ENCODE data around the gene ARFGAP2. TPM values are rescaled to one million over a fixed set of nuclear protein-coding genes. Genes with fewer than 3 reads are reported as not detected.

ARFGAP2 gene
- total RNA-seq, 3 donors from 2014 or later = 83.7 to 107 (median 106) TPM

- no peak for DNase-seq
- no peaks in the 10 kb centered on the region for H3K9me3 ChIP-seq
- ATAC-seq = no peak
- TF ChIP-seq, protein P1, sequence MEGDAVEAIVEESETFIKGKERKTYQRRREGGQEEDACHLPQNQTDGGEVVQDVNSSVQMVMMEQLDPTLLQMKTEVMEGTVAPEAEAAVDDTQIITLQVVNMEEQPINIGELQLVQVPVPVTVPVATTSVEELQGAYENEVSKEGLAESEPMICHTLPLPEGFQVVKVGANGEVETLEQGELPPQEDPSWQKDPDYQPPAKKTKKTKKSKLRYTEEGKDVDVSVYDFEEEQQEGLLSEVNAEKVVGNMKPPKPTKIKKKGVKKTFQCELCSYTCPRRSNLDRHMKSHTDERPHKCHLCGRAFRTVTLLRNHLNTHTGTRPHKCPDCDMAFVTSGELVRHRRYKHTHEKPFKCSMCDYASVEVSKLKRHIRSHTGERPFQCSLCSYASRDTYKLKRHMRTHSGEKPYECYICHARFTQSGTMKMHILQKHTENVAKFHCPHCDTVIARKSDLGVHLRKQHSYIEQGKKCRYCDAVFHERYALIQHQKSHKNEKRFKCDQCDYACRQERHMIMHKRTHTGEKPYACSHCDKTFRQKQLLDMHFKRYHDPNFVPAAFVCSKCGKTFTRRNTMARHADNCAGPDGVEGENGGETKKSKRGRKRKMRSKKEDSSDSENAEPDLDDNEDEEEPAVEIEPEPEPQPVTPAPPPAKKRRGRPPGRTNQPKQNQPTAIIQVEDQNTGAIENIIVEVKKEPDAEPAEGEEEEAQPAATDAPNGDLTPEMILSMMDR (IDR thresholded peaks at IDR 0.05) = no peak
- H3K4me3 ChIP-seq = no peak overlapping the region
- intact Hi-C loops (cut with DNase I, micrococcal nuclease) = no loop called here
- no peaks in the 10 kb centered on the region for H3K36me3 ChIP-seq (ENCODE audit: low read depth)
- peaks cover 21% of the 10 kb centered on the region for H3K4me1 ChIP-seq (ENCODE audit: low read depth)
These were observed 12.6 kb upstream of the ARFGAP2 start for GRCh38 chr11:47189100-47189834.

GRCh38 chr11:47188259-47188658, 11.6 kb upstream of the ARFGAP2 start:
- ATAC-seq (no peak), DNase-seq (no peak)
- no peaks in the 10 kb centered on the region for H3K36me3 ChIP-seq (ENCODE audit: low read depth)
- no peaks in the 10 kb centered on the region for H3K9me3 ChIP-seq
- intact Hi-C loops (cut with DNase I, micrococcal nuclease) = no loop called here
- H3K4me3 ChIP-seq = no peak overlapping the region
- TF ChIP-seq, protein P1 (IDR thresholded peaks at IDR 0.05) = no peak
- H3K4me1 ChIP-seq (ENCODE audit: low read depth) = peaks cover 19% of the 10 kb centered on the region

DNA sequence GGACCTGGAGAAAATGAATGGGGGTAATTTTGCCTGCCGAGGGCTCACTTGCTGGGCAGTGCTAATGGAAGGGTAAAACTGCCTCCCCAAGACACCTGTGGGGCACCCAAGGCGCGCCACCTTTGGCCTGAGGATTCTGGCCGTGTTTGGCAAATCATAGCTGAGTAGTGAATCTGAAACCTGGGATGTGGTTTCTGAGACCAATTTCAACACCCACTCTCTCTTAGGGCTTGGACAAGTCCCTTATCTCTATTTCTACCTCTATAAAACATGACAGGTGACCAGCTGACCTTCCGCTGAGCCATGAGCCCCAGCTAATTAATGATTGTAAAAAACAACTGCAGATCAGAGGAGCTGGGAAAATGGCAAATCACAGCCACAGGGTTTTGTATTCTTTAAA, 11.0 kb upstream of the ARFGAP2 start:
- peaks cover 19% of the 10 kb centered on the region for H3K4me1 ChIP-seq (ENCODE audit: low read depth)
- TF ChIP-seq, protein P1 (IDR thresholded peaks at IDR 0.05) = no peak
- no peak for ATAC-seq
- H3K4me3 ChIP-seq = no peak overlapping the region
- intact Hi-C loops (cut with DNase I, micrococcal nuclease) = no loop called here
- no peaks in the 10 kb centered on the region for H3K9me3 ChIP-seq
- H3K36me3 ChIP-seq (ENCODE audit: low read depth) = no peaks in the 10 kb centered on the region
- DNase-seq = no peak

- Histone ChIP-seq H3K36me3 (ENCODE audit: low read depth) (no peaks in the 10 kb centered on the region), H3K9me3 (no peaks in the 10 kb centered on the region), H3K4me3 (peak overlapping the region; percentile 22), H3K4me1 (ENCODE audit: low read depth) (peaks cover 19% of the 10 kb centered on the region)
- TF ChIP-seq, protein P1 (IDR thresholded peaks at IDR 0.05) = no peak
- peak; percentile 43 for ATAC-seq
- peak in 2 of 3 donors; percentile 43 to 45 for DNase-seq
- intact Hi-C loops (cut with DNase I, micrococcal nuclease) = no loop called here
These were observed 10.3 kb upstream of the ARFGAP2 start for GRCh38 chr11:47186700-47187695.

DNA sequence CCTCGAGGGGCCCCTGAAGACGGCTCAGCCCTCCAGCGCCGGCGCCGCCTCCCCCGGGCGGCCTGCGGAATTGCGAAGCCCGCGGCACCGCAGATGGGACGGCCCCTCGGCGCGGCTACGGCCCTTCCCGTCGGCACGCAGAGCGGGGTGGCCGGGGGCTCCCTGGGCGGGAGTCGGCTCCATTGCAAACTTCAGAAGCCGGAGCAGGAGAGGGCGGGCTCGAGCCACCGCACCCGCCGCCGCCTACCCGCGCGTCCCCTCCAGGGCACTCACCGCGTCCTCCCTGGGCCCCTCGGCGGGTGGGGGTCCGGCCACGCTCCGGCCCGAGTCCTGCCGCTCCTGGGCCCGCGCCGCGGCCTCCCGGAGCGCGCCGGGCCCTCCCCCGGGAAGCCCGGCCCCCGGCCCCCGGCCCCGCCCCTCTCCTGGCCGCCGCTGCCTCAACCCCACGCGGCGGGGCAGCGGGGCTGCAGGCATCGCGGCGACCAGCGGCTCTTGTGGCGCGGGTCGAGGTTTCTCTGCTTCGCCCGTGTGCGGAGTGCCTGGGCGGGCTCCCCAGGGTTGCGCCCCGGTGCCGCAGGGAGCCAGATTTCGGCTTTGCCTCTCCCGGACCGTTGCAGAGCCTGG, 9.5 kb upstream of the ARFGAP2 start, which contains the start of gene PACSIN3:
TSS of gene PACSIN3 (minus strand) at position 359 of the 624 bp plus-strand sequence. CDS start 3,707 bp downstream, outside the sequence.
- intact Hi-C loops (cut with DNase I, micrococcal nuclease) = no loop called here

More for the DNA sequence above, 9.5 kb upstream of the ARFGAP2 start, which contains the start of gene PACSIN3:
- no peaks in the 10 kb centered on the region for H3K9me3 ChIP-seq
- H3K4me1 ChIP-seq (ENCODE audit: low read depth) = peaks cover 19% of the 10 kb centered on the region
- no peaks in the 10 kb centered on the region for H3K36me3 ChIP-seq (ENCODE audit: low read depth)
- TF ChIP-seq, protein P1 (IDR thresholded peaks at IDR 0.05) = no peak
- H3K4me3 ChIP-seq = peak within 1 kb of the TSS; percentile 22
- ATAC-seq (peak; percentile 70), DNase-seq (peak in 1 of 3 donors; percentile 59)

All from mucosa of descending colon (tissue), 3 donors.